ENCODE results near the gene HOXC11. TPM values are rescaled to one million over a fixed set of nuclear protein-coding genes. Genes with fewer than 3 reads are reported as not detected.
A peak's percentile ranks its signal among the peaks of the same experiment; 100 is the strongest.

HOXC11 gene
- total RNA-seq, 1 donor from 2014 or later: not detected

DNA sequence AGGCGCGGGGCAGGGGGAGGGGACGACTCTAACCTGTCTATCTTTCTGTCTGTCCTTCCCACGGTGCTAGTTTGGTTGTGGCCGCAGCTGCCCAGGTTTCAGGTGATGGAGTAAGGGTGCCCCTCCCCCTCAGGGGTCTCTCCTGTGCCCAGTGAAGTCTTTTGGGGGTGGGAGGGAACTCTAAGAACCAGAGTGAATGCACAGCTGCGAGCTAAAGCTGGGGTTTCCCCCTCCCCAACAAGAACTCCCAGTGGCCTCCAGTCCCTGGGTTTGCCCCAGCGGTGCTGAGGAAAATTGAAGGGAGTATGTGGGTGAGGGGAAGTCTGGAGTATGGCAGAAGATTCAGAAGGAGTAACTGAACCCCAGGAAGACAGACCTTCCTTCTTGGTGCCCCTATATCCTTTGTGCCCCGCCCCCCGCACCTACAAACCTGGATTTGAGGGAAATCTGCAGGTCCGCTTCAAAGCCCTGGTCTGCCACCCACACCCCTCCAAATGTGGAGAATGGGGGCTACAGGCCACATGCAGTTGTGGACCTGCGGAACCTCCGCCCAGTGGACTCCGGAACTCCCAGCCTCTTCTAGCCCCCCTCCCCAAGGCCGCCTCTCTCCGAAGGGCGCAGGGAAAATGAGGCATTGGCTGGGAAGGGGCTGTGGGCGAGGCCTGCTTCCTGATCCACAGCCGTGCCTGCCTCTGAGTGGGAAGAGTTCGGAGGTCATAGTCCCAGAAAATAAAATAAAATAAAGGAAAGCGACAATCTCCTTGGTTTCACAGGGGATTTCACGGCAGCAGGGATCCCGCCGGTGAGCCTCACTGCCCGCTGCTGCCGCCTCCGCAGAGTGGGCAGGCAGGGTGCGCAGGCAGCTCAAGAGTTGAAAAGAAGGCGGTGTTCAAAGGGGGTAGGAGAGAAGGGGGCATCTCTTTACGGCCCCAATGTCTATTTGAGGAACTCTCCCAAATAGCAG is 23.6 kb downstream of the HOXC11 start:
- no peak for DNase-seq (ENCODE audit: low spot score)

GRCh38 chr12:53997204-53998109 is 24.5 kb downstream of the HOXC11 start:
- no peak for DNase-seq (ENCODE audit: low spot score)

DNA sequence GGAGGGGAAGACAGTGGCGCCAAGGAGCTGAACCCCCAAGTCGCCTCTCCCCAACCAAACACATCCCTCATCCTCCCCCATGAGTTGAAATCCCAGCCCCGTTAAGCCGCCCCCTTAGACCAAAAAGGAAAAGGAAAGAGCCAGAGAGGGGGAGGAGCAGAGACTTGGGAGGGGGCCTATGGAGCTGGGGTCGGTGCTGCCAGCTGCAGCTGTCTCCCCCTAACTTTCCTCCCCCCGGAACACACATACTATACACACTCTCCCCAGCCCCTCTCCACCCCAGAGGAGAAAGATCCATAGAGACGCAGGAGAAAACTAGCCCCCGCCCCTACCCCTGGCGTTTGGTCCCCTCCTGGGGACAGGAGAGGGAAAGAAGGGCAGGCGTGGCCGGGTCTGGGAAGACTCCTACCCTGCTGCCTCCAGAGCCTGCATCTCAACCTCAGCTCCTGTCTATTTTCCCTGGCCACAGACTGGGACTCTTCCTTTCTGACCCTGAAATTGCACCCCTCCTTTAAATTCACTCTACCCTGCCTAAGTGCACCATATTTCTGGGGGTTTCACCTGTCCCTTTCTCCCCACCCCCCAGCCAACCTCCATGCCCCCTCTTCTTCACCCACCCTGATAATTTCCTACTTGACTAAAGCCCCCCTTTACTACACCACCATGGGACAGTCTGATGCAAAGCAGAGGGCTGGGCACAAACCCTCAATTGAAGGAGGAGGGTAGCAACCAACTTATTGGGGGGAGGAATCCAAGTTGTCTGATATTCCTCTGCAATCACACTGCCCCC is 25.4 kb downstream of the HOXC11 start:
- no peak for DNase-seq (ENCODE audit: low spot score)

- no peak for DNase-seq (ENCODE audit: low spot score)
These were observed 25.9 kb downstream of the HOXC11 start for GRCh38 chr12:53998900-53999236.

DNA sequence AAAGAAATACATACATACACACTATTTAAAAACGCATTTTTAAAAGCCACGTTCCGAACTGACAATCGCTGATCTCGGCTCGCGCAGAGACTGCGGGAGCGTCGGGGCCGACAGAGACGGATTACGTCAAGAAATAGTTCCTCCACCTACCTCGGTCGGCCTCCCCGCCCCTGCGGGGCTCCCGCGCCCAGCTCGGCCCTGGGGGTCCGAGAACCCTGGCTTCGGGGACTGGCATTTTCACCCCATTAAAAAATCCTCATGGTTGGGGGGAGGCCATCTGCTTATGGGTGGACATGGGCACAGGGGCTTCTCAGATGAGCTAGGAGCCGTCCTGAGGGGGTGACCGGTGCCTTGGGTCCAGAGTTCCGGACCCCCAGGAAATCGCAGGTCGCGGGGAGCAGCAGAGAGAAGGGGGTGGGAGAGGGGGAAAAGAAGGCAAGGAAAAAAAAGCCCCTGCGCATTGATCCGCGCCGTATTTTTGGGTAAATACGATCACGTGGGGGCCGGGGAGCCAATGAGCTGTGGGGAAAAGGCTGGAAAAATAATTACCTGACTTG is 26.7 kb downstream of the HOXC11 start:
- no peak for DNase-seq (ENCODE audit: low spot score)

DNA sequence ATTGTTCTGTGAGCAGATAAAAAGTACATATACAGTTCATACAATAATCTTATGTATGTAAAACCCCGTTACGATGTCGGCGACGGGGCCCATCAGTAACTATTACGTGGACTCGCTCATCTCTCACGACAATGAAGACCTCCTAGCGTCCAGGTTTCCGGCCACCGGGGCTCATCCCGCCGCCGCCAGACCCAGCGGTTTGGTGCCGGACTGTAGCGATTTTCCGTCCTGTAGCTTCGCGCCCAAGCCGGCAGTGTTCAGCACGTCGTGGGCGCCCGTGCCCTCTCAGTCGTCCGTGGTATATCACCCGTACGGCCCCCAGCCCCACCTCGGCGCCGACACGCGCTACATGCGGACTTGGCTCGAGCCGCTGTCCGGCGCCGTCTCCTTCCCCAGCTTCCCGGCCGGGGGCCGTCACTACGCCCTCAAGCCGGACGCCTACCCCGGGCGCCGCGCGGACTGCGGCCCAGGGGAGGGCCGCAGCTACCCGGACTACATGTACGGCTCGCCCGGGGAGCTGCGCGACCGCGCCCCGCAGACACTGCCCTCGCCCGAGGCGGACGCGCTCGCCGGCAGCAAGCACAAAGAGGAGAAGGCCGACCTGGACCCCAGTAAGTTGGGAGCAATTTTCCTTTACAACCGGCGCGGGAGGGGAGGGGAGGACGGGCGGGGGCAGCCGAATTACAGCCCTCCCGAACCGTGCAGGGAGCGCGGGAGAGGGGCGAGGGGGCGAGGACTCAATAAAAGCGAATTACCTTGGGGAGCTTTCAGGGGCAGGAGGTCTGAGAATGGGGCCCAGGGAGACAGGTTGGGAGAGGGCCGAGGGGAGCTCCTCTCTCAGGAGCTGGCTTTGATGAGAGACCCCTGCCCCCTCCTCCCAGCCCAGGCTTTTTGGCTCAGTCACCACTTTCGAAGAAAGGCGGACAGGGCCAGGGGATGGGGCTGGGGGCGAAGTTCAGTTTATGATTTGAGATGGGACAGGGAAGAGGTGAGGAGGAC is 27.5 kb downstream of the HOXC11 start, which contains the start of gene HOXC9:
HOXC9 (plus strand) TSS at position 46 of the 999 bp plus-strand sequence; CDS start at position 74, 28 bp downstream.
- DNase-seq (ENCODE audit: low spot score): no peak

DNA sequence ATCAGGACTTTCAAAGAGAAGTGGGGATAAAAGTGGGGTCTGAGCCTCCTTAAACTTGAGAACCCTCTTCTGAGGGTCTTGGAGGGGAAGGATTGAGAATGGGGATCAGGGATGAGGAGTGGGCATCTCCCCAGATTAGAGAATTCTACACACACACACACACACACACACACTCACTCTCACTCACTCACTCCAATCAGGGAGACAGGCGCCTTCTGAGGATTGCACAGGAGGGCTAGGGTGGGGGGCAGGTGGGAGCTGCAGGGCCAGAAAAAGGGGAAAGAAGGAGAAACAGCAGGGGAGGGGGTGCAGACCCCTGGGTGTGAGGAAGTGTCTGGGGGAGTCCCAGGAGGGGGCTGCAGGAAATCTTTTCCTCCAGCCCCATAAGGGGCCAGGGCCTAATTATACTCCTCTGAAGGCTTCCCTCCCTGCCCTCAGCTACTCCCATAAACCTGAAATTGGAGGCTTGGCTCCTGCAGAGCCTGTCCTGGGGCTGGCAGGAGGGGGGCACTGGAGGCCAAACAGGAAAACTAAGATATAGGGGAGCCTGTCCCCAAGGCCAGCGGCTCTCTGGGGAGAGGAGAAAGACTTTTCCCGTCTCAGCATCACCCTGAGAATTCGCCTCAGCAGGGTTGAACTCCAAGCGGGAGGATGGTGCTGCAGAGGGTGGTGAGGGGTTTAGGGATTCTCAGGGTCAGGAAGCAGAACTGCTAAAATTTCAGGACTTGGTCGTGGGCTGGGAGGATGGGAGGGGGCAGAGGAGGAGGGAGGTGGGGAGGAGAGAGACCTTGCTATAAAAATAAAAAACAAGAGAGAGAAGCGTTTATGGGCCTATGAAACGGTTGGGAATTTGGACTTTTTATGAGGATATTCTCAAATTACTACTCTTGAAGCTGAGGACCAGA is 28.6 kb downstream of the HOXC11 start:
- DNase-seq (ENCODE audit: low spot score): no peak

- no peak for DNase-seq (ENCODE audit: low spot score)
These were observed 29.5 kb downstream of the HOXC11 start for GRCh38 chr12:54002278-54002914.

GRCh38 chr12:54002915-54003389 is 30.0 kb downstream of the HOXC11 start:
- no peak for DNase-seq (ENCODE audit: low spot score)

GRCh38 chr12:54003625-54004024 is 30.7 kb downstream of the HOXC11 start:
- DNase-seq (ENCODE audit: low spot score): no peak

- no peak for DNase-seq (ENCODE audit: low spot score)
These were observed 31.3 kb downstream of the HOXC11 start for GRCh38 chr12:54004063-54004840.

GRCh38 chr12:54004841-54005530 is 32.1 kb downstream of the HOXC11 start:
- no peak for DNase-seq (ENCODE audit: low spot score)

DNA sequence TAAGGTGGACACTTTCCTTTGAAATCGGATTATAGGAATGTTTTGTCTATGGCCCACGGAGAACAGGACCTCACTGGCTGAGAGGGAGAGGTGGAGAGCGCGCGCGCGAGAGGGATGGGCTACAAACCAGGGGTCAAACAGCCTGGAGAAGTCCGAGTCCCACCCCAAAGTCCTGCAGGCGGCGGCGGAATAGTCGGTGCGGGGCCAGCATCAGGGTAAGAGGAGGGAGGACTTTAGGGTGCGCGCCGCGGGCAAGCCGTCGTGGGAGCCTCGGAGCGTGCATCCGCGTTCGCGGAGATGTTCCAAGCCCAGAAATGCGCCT is 32.6 kb downstream of the HOXC11 start:
- DNase-seq (ENCODE audit: low spot score): no peak

- DNase-seq (ENCODE audit: low spot score): peak; percentile 95
These were observed 33.1 kb downstream of the HOXC11 start for GRCh38 chr12:54005853-54006558.

DNA sequence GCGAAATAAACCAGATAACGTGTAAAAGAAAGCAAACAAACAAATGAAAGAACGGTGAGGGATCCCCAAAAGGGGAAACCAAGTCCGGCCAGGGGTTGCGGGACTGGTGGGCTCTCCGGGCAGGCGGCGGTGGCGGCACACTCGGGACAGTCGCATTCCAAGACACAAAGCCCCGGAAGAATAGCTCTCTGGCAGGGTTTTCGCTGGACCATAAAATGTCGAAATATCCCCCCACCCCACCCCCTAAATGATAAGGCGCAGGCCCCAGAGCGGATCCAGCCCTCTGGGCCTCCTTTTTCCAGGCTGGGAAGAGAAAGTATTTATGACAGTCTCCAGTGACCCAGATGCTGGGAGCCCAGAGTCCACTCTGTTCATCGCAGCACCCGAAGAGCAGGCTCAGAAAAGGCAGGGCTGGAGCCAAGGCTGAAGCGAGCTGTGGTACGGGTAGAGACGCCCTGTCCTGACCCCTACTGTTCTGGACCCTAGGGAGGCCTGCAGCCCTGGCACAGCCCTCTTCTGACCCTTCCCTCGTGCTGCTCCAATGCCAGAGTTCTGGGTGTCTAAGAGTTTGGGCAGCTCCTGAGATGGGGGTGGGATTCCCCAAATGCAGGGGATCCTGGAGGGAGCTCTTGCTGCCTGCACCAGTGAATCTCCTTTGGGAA is 33.8 kb downstream of the HOXC11 start:
- no peak for DNase-seq (ENCODE audit: low spot score)

Measured in mesenteric fat pad (tissue), 1 donor.